Ovary (tissue), 3 donors: ENCODE data around the gene PSD2.

ENCODE experiments used
- EP300 ChIP-seq: sonication (generic); formaldehyde crosslinking; IDR thresholded peaks from one replicate; pipeline ENCODE4 v1.6.1; 2017; ENCODE audit warnings: antibody characterized with exemption
- TF ChIP-seq, protein P1 (sequence below), 3 donors: fragments of 450-650 bp in 2 of 3; fragments of 200-600 bp in 1 of 3; IDR thresholded peaks; one replicate each; pipeline versions ENCODE4 v1.5.1 to v1.8.0; 2016 to 2022; ENCODE audit warnings: antibody characterized with exemption in 3 of 3, mild to moderate bottlenecking in 1 of 3
- donor health status: DM: no; HTN: no; CAD: no.

DNA sequence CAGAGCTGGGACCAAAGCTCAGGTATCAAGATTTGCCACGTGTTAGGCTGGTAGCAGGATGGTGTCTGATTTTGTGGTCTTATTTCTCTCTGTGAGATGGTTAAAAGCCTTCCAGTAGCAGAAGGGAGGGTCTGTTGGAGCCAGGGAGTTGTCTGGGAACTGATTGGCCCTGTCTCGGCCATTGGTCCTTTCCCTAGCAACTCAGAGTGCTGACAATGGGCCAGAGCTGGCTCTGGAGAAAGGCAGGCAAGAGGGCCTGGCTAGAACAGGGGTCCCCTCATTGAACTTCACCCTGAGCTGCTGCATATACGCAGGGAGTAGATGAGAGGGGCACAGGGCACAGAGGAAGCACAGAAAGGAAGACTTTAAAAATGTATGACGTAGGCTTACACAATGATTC lies 92.8 kb downstream of the PSD2 start:
- TF ChIP-seq EP300 = no peak
- TF ChIP-seq, protein P1, sequence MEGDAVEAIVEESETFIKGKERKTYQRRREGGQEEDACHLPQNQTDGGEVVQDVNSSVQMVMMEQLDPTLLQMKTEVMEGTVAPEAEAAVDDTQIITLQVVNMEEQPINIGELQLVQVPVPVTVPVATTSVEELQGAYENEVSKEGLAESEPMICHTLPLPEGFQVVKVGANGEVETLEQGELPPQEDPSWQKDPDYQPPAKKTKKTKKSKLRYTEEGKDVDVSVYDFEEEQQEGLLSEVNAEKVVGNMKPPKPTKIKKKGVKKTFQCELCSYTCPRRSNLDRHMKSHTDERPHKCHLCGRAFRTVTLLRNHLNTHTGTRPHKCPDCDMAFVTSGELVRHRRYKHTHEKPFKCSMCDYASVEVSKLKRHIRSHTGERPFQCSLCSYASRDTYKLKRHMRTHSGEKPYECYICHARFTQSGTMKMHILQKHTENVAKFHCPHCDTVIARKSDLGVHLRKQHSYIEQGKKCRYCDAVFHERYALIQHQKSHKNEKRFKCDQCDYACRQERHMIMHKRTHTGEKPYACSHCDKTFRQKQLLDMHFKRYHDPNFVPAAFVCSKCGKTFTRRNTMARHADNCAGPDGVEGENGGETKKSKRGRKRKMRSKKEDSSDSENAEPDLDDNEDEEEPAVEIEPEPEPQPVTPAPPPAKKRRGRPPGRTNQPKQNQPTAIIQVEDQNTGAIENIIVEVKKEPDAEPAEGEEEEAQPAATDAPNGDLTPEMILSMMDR (IDR thresholded peaks at IDR 0.05) = no peak
